Neural crest cell (in vitro differentiated cells): Measurements from ENCODE around the gene HECTD1. TPM values are rescaled to one million over a fixed set of nuclear protein-coding genes. Genes with fewer than 3 reads are reported as not detected.

Experiments
- DNase-seq: peaks from one replicate; pipeline ENCODE4 v3.0.0; 2021; ENCODE audit warnings: low read depth, mixed read lengths, low spot score
- H3K27ac Mint-ChIP-seq: one replicate; pipeline ENCODE4 v1.8.0; 2021; ENCODE audit warnings: mild to moderate bottlenecking, mixed read lengths; ENCODE audit not compliant: unreplicated experiment
- H3K27me3 Mint-ChIP-seq: 2 replicates; pipeline ENCODE4 v1.8.0; 2021; ENCODE audit warnings: low read depth, mild to moderate bottlenecking, mixed read lengths
- H3K36me3 Mint-ChIP-seq: 2 replicates; pipeline ENCODE4 v1.8.0; 2021; ENCODE audit warnings: low read depth, mild to moderate bottlenecking, mixed read lengths
- H3K4me1 Mint-ChIP-seq: 2 replicates; pipeline ENCODE4 v1.8.0; 2021; ENCODE audit warnings: mixed read lengths
- H3K4me3 Mint-ChIP-seq: one replicate; pipeline ENCODE4 v1.8.0; 2021; ENCODE audit warnings: mild to moderate bottlenecking, mixed read lengths
- H3K9me3 Mint-ChIP-seq: 2 replicates; pipeline ENCODE4 v1.8.0; 2021; ENCODE audit warnings: mixed read lengths
- CTCF ChIP-seq: fragments of 200-600 bp; sonication (generic); conservative IDR thresholded peaks from 2 replicates; pipeline ENCODE4 v1.5.0; 2021; ENCODE audit warnings: antibody characterized with exemption, mild to moderate bottlenecking
- total RNA-seq: library from RNA; stranded (reverse); gene quantifications from 2 replicates; pipeline ENCODE4 v1.2.1, GENCODE V29; 2021

Gene HECTD1
- total RNA-seq, 1 donor from 2014 or later = 152 TPM

- Mint-ChIP-seq H3K36me3 (peaks cover 6% of the 10 kb centered on the region), H3K4me3 (peak overlapping the region; percentile 97), H3K9me3 (no peaks in the 10 kb centered on the region), H3K27me3 (no peaks in the 10 kb centered on the region), H3K4me1 (peaks cover 29% of the 10 kb centered on the region), H3K27ac (peak overlapping the region; percentile 100)
- no peak for DNase-seq
- no peak for TF ChIP-seq CTCF
Observed at GRCh38 chr14:31208546-31209424, 1.2 kb upstream of the HECTD1 start.

GRCh38 chr14:31207287-31207754, 272 bp downstream of the HECTD1 start:
- peaks cover 14% of the 10 kb centered on the region for H3K36me3 Mint-ChIP-seq
- TF ChIP-seq CTCF = no peak
- peak overlapping the region; percentile 97 for H3K27ac Mint-ChIP-seq
- peak overlapping the region; percentile 94 for H3K4me3 Mint-ChIP-seq
- no peaks in the 10 kb centered on the region for H3K27me3 Mint-ChIP-seq
- DNase-seq = no peak
- peaks cover 32% of the 10 kb centered on the region for H3K4me1 Mint-ChIP-seq
- no peaks in the 10 kb centered on the region for H3K9me3 Mint-ChIP-seq

- peak; percentile 23 for DNase-seq
- peaks cover 14% of the 10 kb centered on the region for H3K36me3 Mint-ChIP-seq
- no peaks in the 10 kb centered on the region for H3K27me3 Mint-ChIP-seq
- no peaks in the 10 kb centered on the region for H3K9me3 Mint-ChIP-seq
- peak overlapping the region; percentile 94 for H3K4me3 Mint-ChIP-seq
- H3K4me1 Mint-ChIP-seq = peaks cover 32% of the 10 kb centered on the region
- TF ChIP-seq CTCF = no peak
- H3K27ac Mint-ChIP-seq = peak overlapping the region; percentile 75
Observed at GRCh38 chr14:31206536-31207286, 882 bp downstream of the HECTD1 start.

- no peaks in the 10 kb centered on the region for H3K27me3 Mint-ChIP-seq
- H3K4me3 Mint-ChIP-seq = peak overlapping the region; percentile 85
- H3K9me3 Mint-ChIP-seq = no peaks in the 10 kb centered on the region
- H3K36me3 Mint-ChIP-seq = peaks cover 15% of the 10 kb centered on the region
- TF ChIP-seq CTCF = no peak
- DNase-seq = no peak
- peaks cover 32% of the 10 kb centered on the region for H3K4me1 Mint-ChIP-seq
- H3K27ac Mint-ChIP-seq = no peak overlapping the region
Observed at GRCh38 chr14:31205681-31206535, 1.7 kb downstream of the HECTD1 start.
